Mucosa of gallbladder (tissue), 1 donor: ENCODE results near the gene GRIK3. TPM values are rescaled to one million over a fixed set of nuclear protein-coding genes. Genes with fewer than 3 reads are reported as not detected.

Source experiments
- DNase-seq: peaks from one replicate; pipeline ENCODE4 v3.0.0-alpha.2; 2020; ENCODE audit warnings: low spot score
- total RNA-seq: library from RNA; stranded (reverse); gene quantifications from one replicate; pipeline ENCODE4 v1.2.1, GENCODE V29; 2021
- donor health status: DM: no; HTN: no; CAD: no.

GRIK3 gene
- total RNA-seq, 1 donor from 2014 or later, result 1.1 TPM

- no peak for DNase-seq
These were observed 268.5 kb downstream of the GRIK3 start for GRCh38 chr1:36765785-36766300.

- no peak for DNase-seq
These were observed 269.5 kb downstream of the GRIK3 start for GRCh38 chr1:36764798-36765197.

GRCh38 chr1:36763771-36764170 lies 270.5 kb downstream of the GRIK3 start:
- DNase-seq, result no peak

GRCh38 chr1:36762174-36762573 lies 272.1 kb downstream of the GRIK3 start:
- DNase-seq, result no peak

- DNase-seq, result no peak
These were observed 273.2 kb downstream of the GRIK3 start for GRCh38 chr1:36761113-36761512.

- DNase-seq, result no peak
These were observed 274.2 kb downstream of the GRIK3 start for GRCh38 chr1:36760081-36760480.

GRCh38 chr1:36759355-36759754 lies 275.0 kb downstream of the GRIK3 start:
- DNase-seq, result no peak

- DNase-seq, result no peak
These were observed 278.7 kb downstream of the GRIK3 start for GRCh38 chr1:36755303-36756230.

- no peak for DNase-seq
These were observed 279.9 kb downstream of the GRIK3 start for GRCh38 chr1:36754366-36754765.

- no peak for DNase-seq
These were observed 280.9 kb downstream of the GRIK3 start for GRCh38 chr1:36753451-36753850.

- no peak for DNase-seq
These were observed 281.4 kb downstream of the GRIK3 start for GRCh38 chr1:36752891-36753361.

- no peak for DNase-seq
These were observed 281.9 kb downstream of the GRIK3 start for GRCh38 chr1:36752431-36752830.

- no peak for DNase-seq
These were observed 282.8 kb downstream of the GRIK3 start for GRCh38 chr1:36751525-36751924.

GRCh38 chr1:36748466-36748865 lies 285.8 kb downstream of the GRIK3 start:
- DNase-seq, result no peak
